Lung (tissue), 12 donors: ENCODE data around the gene SCMH1. TPM values are rescaled to one million over a fixed set of nuclear protein-coding genes. Genes with fewer than 3 reads are reported as not detected.

Source experiments
- ATAC-seq: fragments of 200-7000 bp; cut with Tn5 transposase; one replicate; pipeline ENCODE4 v1.9.1; 2020; ENCODE audit warnings: moderate number of reproducible peaks; ENCODE audit not compliant: insufficient read depth, low FRiP score
- DNase-seq, 3 donors: peaks; one replicate each; pipeline ENCODE4 v3.0.0-alpha.2; 2013 to 2017
- H3K27ac ChIP-seq, 2 donors: one replicate each; pipeline ENCODE4 v1.5.1; 2013; ENCODE audit warnings: mild to moderate bottlenecking in 2 of 2, moderate library complexity in 2 of 2, control low read depth in 1 of 2, inconsistent platforms in 1 of 2, low read depth in 1 of 2, low read length in 1 of 2
- H3K27me3 ChIP-seq, 3 donors: one replicate each; pipeline ENCODE4 v1.5.1; 2013; ENCODE audit warnings: low read length in 2 of 3; ENCODE audit not compliant: control insufficient read depth in 3 of 3, insufficient read depth in 3 of 3
- H3K36me3 ChIP-seq, 4 donors: one replicate each; pipeline ENCODE4 v1.5.1; 2013; ENCODE audit warnings: low read length in 4 of 4, mild to moderate bottlenecking in 1 of 4, moderate library complexity in 1 of 4; ENCODE audit not compliant: control insufficient read depth in 4 of 4, insufficient read depth in 4 of 4
- H3K4me1 ChIP-seq, 5 donors: one replicate each; pipeline ENCODE4 v1.5.1; 2013; ENCODE audit warnings: low read length in 5 of 5, mild to moderate bottlenecking in 2 of 5, moderate library complexity in 1 of 5; ENCODE audit not compliant: control insufficient read depth in 5 of 5, insufficient read depth in 5 of 5
- H3K4me3 ChIP-seq: one replicate; pipeline ENCODE4 v1.5.1; 2013; ENCODE audit warnings: mild to moderate bottlenecking, control low read depth, moderate library complexity
- H3K9ac ChIP-seq, 2 donors: one replicate each; pipeline ENCODE4 v1.5.1; 2013; ENCODE audit warnings: low read length in 2 of 2, control low read depth in 1 of 2; ENCODE audit not compliant: insufficient read depth in 1 of 2
- H3K9me3 ChIP-seq, 4 donors: one replicate each; pipeline ENCODE4 v1.5.1; 2013; ENCODE audit warnings: low read length in 3 of 4, mild to moderate bottlenecking in 1 of 4, moderate library complexity in 1 of 4; ENCODE audit not compliant: control insufficient read depth in 4 of 4, insufficient read depth in 3 of 4
- CTCF ChIP-seq: IDR thresholded peaks from 2 replicates; pipeline ENCODE4 v1.5.1; 2012; ENCODE audit warnings: mild to moderate bottlenecking; ENCODE audit errors: control extremely low read depth, extremely low read depth
- WGBS, 2 donors: extraction: QIAGEN DNeasy Blood & Tissue Kit; methylation state at CpG; one replicate each; pipeline ENCODE4 v1.1.7; 2013; 5-methylcytosine and 5-hydroxymethylcytosine counted together
- polyA plus RNA-seq, 2 donors: library from polyadenylated mRNA; stranded (reverse); fragments of 200-250 nt; gene quantifications; one replicate each; pipeline ENCODE4 v1.2.1, GENCODE V29; 2013
- total RNA-seq, 2 donors: library from RNA; depleted of rRNA in 1 of 2; stranded (reverse); fragments of >200 nt in 1 of 2; gene quantifications; one replicate each; pipeline ENCODE4 v1.2.1, GENCODE V29; 2014 to 2021
- donor health status: control.
- donor health status: control.
- donor health status: Bipolar disorder and iron deficiency.
- donor health status: healthy.
- donor health status: DM: yes; HTN: yes; CAD: no.

Gene SCMH1
- total and polyA plus RNA-seq, 4 donors, result 20.7 to 43.5 (median 28.8) TPM

- no peak for DNase-seq
- 96 to 97% methylated on average over 5 of the region's 5 CpGs for WGBS, 2 donors
- peaks cover 10 to 28% (median 14%) of the 10 kb centered on the region in 4 donors for H3K36me3 ChIP-seq
Observed at GRCh38 chr1:41038110-41038509, 204.0 kb downstream of the SCMH1 start.

GRCh38 chr1:41037116-41037903, 204.8 kb downstream of the SCMH1 start:
- Histone ChIP-seq H3K9me3 (peaks cover 0 to 2% (median 0%) of the 10 kb centered on the region in 4 donors), H3K27me3 (no peaks in the 10 kb centered on the region), H3K4me3 (no peak overlapping the region), H3K36me3 (peaks cover 7 to 30% (median 14%) of the 10 kb centered on the region in 4 donors), H3K27ac (no peak overlapping the region), H3K9ac (no peak overlapping the region), H3K4me1 (peaks cover 0 to 2% (median 0%) of the 10 kb centered on the region in 5 donors)
- no peak for ATAC-seq
- WGBS, 2 donors, result 92 to 99% methylated on average over 3 of the region's 3 CpGs
- no peak for DNase-seq
- TF ChIP-seq CTCF, result no peak

More at GRCh38 chr1:41038110-41038509, 204.0 kb downstream of the SCMH1 start:
- Histone ChIP-seq H3K9ac (no peak overlapping the region), H3K9me3 (peaks cover 0 to 2% (median 0%) of the 10 kb centered on the region in 4 donors), H3K27ac (no peak overlapping the region), H3K4me3 (no peak overlapping the region), H3K27me3 (no peaks in the 10 kb centered on the region), H3K4me1 (peaks cover 0 to 2% (median 0%) of the 10 kb centered on the region in 5 donors)
- no peak for ATAC-seq
- no peak for TF ChIP-seq CTCF

- Histone ChIP-seq H3K9ac (no peak overlapping the region), H3K4me1 (peaks cover 0 to 2% (median 0%) of the 10 kb centered on the region in 5 donors), H3K27ac (no peak overlapping the region), H3K27me3 (no peaks in the 10 kb centered on the region), H3K4me3 (no peak overlapping the region), H3K36me3 (peaks cover 14 to 35% (median 18%) of the 10 kb centered on the region in 4 donors), H3K9me3 (peaks cover 0 to 2% (median 0%) of the 10 kb centered on the region in 4 donors)
- ATAC-seq, result no peak
- TF ChIP-seq CTCF, result no peak
- DNase-seq, result no peak
- WGBS, 2 donors, result 87% methylated on average over 3 of the region's 3 CpGs
Observed at GRCh38 chr1:41033272-41033671, 208.8 kb downstream of the SCMH1 start.
